K562 (cell line): ENCODE data around the gene CCNL1. TPM values are rescaled to one million over a fixed set of nuclear protein-coding genes. Genes with fewer than 3 reads are reported as not detected.
A peak's percentile ranks its signal among the peaks of the same experiment; 100 is the strongest.

Experiments
- FOSL1 ChIP-seq: fragments of 200-800 bp; sonication (Bioruptor generic); conservative IDR thresholded peaks from 2 replicates; pipeline ENCODE4 v1.6.1; 2016; ENCODE audit warnings: missing genetic modification characterization, missing compliant biosample characterization
- GTF2A2 ChIP-seq: IDR thresholded peaks from 2 replicates; pipeline ENCODE4 v1.6.1; 2016; ENCODE audit warnings: mild to moderate bottlenecking, missing genetic modification characterization, missing compliant biosample characterization
- LCOR ChIP-seq: sonication (generic); formaldehyde crosslinking; IDR thresholded peaks from 2 replicates; pipeline ENCODE4 v1.8.0; 2022; ENCODE audit warnings: mild to moderate bottlenecking, missing genetic modification reagents
- NR2C2 ChIP-seq, 2 experiments: fragments of 200-800 bp in 1 of 2; sonication (Bioruptor generic) in 1 of 2; sonication (generic) in 1 of 2; formaldehyde crosslinking in 1 of 2; IDR thresholded peaks; 2 replicates each; pipeline versions ENCODE4 v1.6.1 to v1.8.0; 2016 to 2022; ENCODE audit warnings: mild to moderate bottlenecking in 1 of 2, missing compliant biosample characterization in 1 of 2, missing genetic modification characterization in 1 of 2, missing genetic modification reagents in 1 of 2
- OTX1 ChIP-seq: fragments of 450-650 bp; formaldehyde crosslinking; IDR thresholded peaks from 2 replicates; pipeline ENCODE4 v1.4.0; 2022; ENCODE audit warnings: mild to moderate bottlenecking
- RBM14 ChIP-seq: fragments of 200-400 bp; formaldehyde crosslinking; IDR thresholded peaks from 2 replicates; pipeline ENCODE4 v1.6.1; 2018; ENCODE audit warnings: low read depth, mild to moderate bottlenecking, low read length, moderate library complexity, borderline replicate concordance; ENCODE audit not compliant: insufficient read depth
- USF2 ChIP-seq: sonication (generic); formaldehyde crosslinking; IDR thresholded peaks from 2 replicates; pipeline ENCODE4 v1.5.0; 2020; ENCODE audit warnings: missing genetic modification reagents
- XRCC3 ChIP-seq: fragments of 450-650 bp; IDR thresholded peaks from 2 replicates; pipeline ENCODE4 v1.6.1; 2017; ENCODE audit warnings: mild to moderate bottlenecking, moderate library complexity
- ZNF449 ChIP-seq: fragments of 250-450 bp; sonication (Bioruptor Pico); IDR thresholded peaks from 2 replicates; pipeline ENCODE4 v1.8.0; 2022; ENCODE audit warnings: moderate library complexity, mild to moderate bottlenecking, inconsistent platforms
- ZNF696 ChIP-seq: fragments of 250-450 bp; sonication (Bioruptor Pico); conservative IDR thresholded peaks from 2 replicates; pipeline ENCODE4 v1.4.0; 2020; ENCODE audit warnings: mild to moderate bottlenecking, moderate library complexity
- polyA plus RNA-seq, 8 experiments: library from polyadenylated mRNA; depleted of rRNA in 4 of 8; stranded (reverse) in 5 of 8; unstranded in 3 of 8; fragments of >200 nt; fragmentation: Nextera tagmentation in 2 of 8; fragmentation: Illumina TruSeq in 1 of 8; extraction: Ambion mirVana in 2 of 8; extraction: Trizol in 1 of 8; gene quantifications; 2 replicates each; pipeline versions ENCODE4 v1.2.1 to v1.2.3, GENCODE V29; 2011 to 2014; ENCODE audit warnings: inconsistent platforms in 1 of 8, missing spikeins in 1 of 8
- total RNA-seq, 7 experiments: library from RNA; depleted of rRNA in 6 of 7; stranded (reverse); fragments of >200 nt in 6 of 7; fragmentation: Illumina TruSeq in 2 of 7; extraction: Trizol in 2 of 7; gene quantifications; 2 replicates each; pipeline versions ENCODE4 v1.2.1 to v1.2.3, GENCODE V29; 2011 to 2021; ENCODE audit warnings: low replicate concordance in 1 of 7
- TF ChIP-seq, protein P1 (sequence below): fragments of 450-650 bp; IDR thresholded peaks from 2 replicates; pipeline ENCODE4 v1.6.1; 2016; ENCODE audit warnings: missing biosample characterization, missing genetic modification characterization
- TF ChIP-seq, protein P2 (sequence below): sonication (generic); formaldehyde crosslinking; IDR thresholded peaks from 2 replicates; pipeline ENCODE4 v1.8.1; 2022; ENCODE audit warnings: missing genetic modification reagents

The CCNL1 gene
- total and polyA plus RNA-seq, 9 of the 15 experiments (the other 6 are each of a cell fraction or from before 2014, with no cell fraction given) = 16.1 to 186 (median 132) TPM

- TF ChIP-seq, protein P1, sequence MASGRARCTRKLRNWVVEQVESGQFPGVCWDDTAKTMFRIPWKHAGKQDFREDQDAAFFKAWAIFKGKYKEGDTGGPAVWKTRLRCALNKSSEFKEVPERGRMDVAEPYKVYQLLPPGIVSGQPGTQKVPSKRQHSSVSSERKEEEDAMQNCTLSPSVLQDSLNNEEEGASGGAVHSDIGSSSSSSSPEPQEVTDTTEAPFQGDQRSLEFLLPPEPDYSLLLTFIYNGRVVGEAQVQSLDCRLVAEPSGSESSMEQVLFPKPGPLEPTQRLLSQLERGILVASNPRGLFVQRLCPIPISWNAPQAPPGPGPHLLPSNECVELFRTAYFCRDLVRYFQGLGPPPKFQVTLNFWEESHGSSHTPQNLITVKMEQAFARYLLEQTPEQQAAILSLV (tag) = no peak
- no peak for TF ChIP-seq ZNF696
- TF ChIP-seq GTF2A2 (tag) = no peak
- TF ChIP-seq FOSL1 (tag) = peak; percentile 89
- TF ChIP-seq ZNF449 (CRISPR knock-in tag) = no peak; the same call in 1 of the 2 replicates
- TF ChIP-seq LCOR (CRISPR knock-in tag) = peak; percentile 55; the same call in 1 of the 2 replicates
- TF ChIP-seq RBM14 = no peak
- no peak for TF ChIP-seq NR2C2 (CRISPR knock-in tag; IDR thresholded peaks at IDR 0.05)
- peak; percentile 84 for TF ChIP-seq NR2C2 (tag; IDR thresholded peaks at IDR 0.05)
- no peak for TF ChIP-seq USF2
- TF ChIP-seq XRCC3 = no peak
- TF ChIP-seq OTX1 (CRISPR knock-in tag) = 0 out of 2 replicates have a peak, but pooled peaks have one; percentile 66
- TF ChIP-seq, protein P2, sequence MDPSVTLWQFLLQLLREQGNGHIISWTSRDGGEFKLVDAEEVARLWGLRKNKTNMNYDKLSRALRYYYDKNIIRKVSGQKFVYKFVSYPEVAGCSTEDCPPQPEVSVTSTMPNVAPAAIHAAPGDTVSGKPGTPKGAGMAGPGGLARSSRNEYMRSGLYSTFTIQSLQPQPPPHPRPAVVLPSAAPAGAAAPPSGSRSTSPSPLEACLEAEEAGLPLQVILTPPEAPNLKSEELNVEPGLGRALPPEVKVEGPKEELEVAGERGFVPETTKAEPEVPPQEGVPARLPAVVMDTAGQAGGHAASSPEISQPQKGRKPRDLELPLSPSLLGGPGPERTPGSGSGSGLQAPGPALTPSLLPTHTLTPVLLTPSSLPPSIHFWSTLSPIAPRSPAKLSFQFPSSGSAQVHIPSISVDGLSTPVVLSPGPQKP = no peak
Observed at GRCh38 chr3:157115069-157116006, 44.6 kb downstream of the CCNL1 start (continued).
